PC-3 (cell line): ENCODE measurements around the gene TGM3. TPM values are rescaled to one million over a fixed set of nuclear protein-coding genes. Genes with fewer than 3 reads are reported as not detected.

ENCODE experiments used
- ATAC-seq: fragments of 200-7000 bp; cut with Tn5 transposase; 2 replicates; pipeline ENCODE4 v1.9.1; 2020; ENCODE audit warnings: mild to moderate bottlenecking, moderate library complexity
- BruUV-seq: library from RNA; stranded (reverse); fragments of 400-500 nt; replicated peaks from 2 replicates; lab custom pipeline; 2021; lab: Mats Ljungman, UMichigan
- CTCF ChIA-PET: fragments of 300-600 bp; sonication (Branson Sonifier 250); formaldehyde crosslinking; loops from one replicate; lab custom pipeline; 2022; ENCODE audit warnings: antibody characterized with exemption; lab: Charles Lee
- POLR2A ChIA-PET: fragments of 300-600 bp; sonication (Branson Sonifier 250); formaldehyde crosslinking; loops from one replicate; lab custom pipeline; 2022; ENCODE audit warnings: antibody characterized with exemption; ENCODE audit not compliant: unreplicated experiment; lab: Charles Lee
- DNase-seq: peaks from one replicate; pipeline ENCODE4 v3.0.0-alpha.2; 2015
- H2AFZ ChIP-seq: fragments of 300-600 bp; sonication (generic); 2 replicates; pipeline ENCODE4 v1.6.0; 2016; ENCODE audit warnings: antibody characterized with exemption, low read length
- H3F3A ChIP-seq: fragments of 300-600 bp; sonication (generic); one replicate; pipeline ENCODE4 v1.6.0; 2017; ENCODE audit warnings: antibody characterized with exemption, low read length, control low read depth, mild to moderate bottlenecking; ENCODE audit not compliant: unreplicated experiment
- H3K27ac ChIP-seq: fragments of 300-600 bp; sonication (generic); 2 replicates; pipeline ENCODE4 v1.5.1; 2016; ENCODE audit warnings: mild to moderate bottlenecking, low read length
- H3K27me3 ChIP-seq: fragments of 300-600 bp; sonication (generic); 2 replicates; pipeline ENCODE4 v1.6.1; 2016; ENCODE audit warnings: low read length, mixed read lengths
- H3K36me3 ChIP-seq: fragments of 300-600 bp; sonication (generic); 2 replicates; pipeline ENCODE4 v1.6.1; 2016; ENCODE audit warnings: low read depth, mixed run types, low read length, mixed read lengths
- H3K4me1 ChIP-seq: fragments of 300-600 bp; sonication (generic); 2 replicates; pipeline ENCODE4 v1.5.1; 2016; ENCODE audit warnings: low read length; ENCODE audit not compliant: insufficient read depth
- H3K4me2 ChIP-seq: fragments of 300-600 bp; sonication (generic); 2 replicates; pipeline ENCODE4 v1.6.0; 2016; ENCODE audit warnings: low read length
- H3K4me3 ChIP-seq: fragments of 300-600 bp; sonication (generic); 2 replicates; pipeline ENCODE4 v1.5.1; 2016; ENCODE audit warnings: mild to moderate bottlenecking, low read length, mixed read lengths
- H3K79me2 ChIP-seq: fragments of 300-600 bp; sonication (generic); 2 replicates; pipeline ENCODE4 v1.6.1; 2017; ENCODE audit warnings: low read length, mixed read lengths
- H3K9ac ChIP-seq: fragments of 300-600 bp; sonication (generic); 2 replicates; pipeline ENCODE4 v1.6.0; 2016; ENCODE audit warnings: mild to moderate bottlenecking, low read length
- H3K9me2 ChIP-seq: fragments of 300-600 bp; sonication (generic); replicated peaks from 2 replicates; pipeline ENCODE4 v1.6.1; 2016; ENCODE audit warnings: mixed run types, low read length, mixed read lengths
- H3K9me3 ChIP-seq: fragments of 300-600 bp; sonication (generic); 2 replicates; pipeline ENCODE4 v1.6.1; 2016; ENCODE audit warnings: low read length, mixed read lengths
- H4K20me1 ChIP-seq: fragments of 300-600 bp; sonication (generic); 2 replicates; pipeline ENCODE4 v1.6.1; 2016; ENCODE audit warnings: low read length, mixed read lengths
- EZH2 ChIP-seq: fragments of 300-600 bp; sonication (generic); IDR thresholded peaks from one replicate; pipeline ENCODE4 v1.6.1; 2017; ENCODE audit warnings: antibody characterized with exemption, mild to moderate bottlenecking, low read length; ENCODE audit not compliant: unreplicated experiment
- EZH2phosphoT487 ChIP-seq: fragments of 300-600 bp; sonication (generic); IDR thresholded peaks from 2 replicates; pipeline ENCODE4 v1.6.1; 2018; ENCODE audit warnings: mild to moderate bottlenecking, antibody characterized with exemption, low read length, borderline replicate concordance
- intact Hi-C: fragments of 100-400 bp; cut with micrococcal nuclease; formaldehyde crosslinking; loops from 2 replicates; pipeline ENCODE4 v1.9.0; 2023
- total RNA-seq: library from RNA; depleted of rRNA; stranded (reverse); fragments of >200 nt; gene quantifications from 2 replicates; pipeline ENCODE4 v1.2.3, GENCODE V29; 2014
- TF ChIP-seq, protein P1 (sequence below): fragments of 300-600 bp; sonication (generic); conservative IDR thresholded peaks from 2 replicates; pipeline ENCODE4 v1.5.1; 2017; ENCODE audit warnings: antibody characterized with exemption, low read depth, mild to moderate bottlenecking, low read length

The TGM3 gene
- total RNA-seq, 1 experiment from 2014 or later = not detected

- Histone ChIP-seq H3K4me3 (no peak overlapping the region), H3K27ac (no peak overlapping the region), H3K9ac (no peak overlapping the region), H3K79me2 (no peaks in the 10 kb centered on the region), H3K27me3 (peaks cover 6% of the 10 kb centered on the region; the same call in 1 of the 2 replicates), H3K9me3 (no peaks in the 10 kb centered on the region), H2AFZ (no peak overlapping the region), H4K20me1 (no peaks in the 10 kb centered on the region), H3K4me1 (peaks cover 11% of the 10 kb centered on the region), H3K9me2 (no peaks in the 10 kb centered on the region), H3K36me3 (no peaks in the 10 kb centered on the region), H3K4me2 (no peak overlapping the region), H3F3A (no peaks in the 10 kb centered on the region)
- no peak for ATAC-seq
- DNase-seq = no peak
- CTCF ChIA-PET = no interaction called here
- intact Hi-C loops = no loop called here
- POLR2A ChIA-PET = no interaction called here
- TF ChIP-seq, protein P1, sequence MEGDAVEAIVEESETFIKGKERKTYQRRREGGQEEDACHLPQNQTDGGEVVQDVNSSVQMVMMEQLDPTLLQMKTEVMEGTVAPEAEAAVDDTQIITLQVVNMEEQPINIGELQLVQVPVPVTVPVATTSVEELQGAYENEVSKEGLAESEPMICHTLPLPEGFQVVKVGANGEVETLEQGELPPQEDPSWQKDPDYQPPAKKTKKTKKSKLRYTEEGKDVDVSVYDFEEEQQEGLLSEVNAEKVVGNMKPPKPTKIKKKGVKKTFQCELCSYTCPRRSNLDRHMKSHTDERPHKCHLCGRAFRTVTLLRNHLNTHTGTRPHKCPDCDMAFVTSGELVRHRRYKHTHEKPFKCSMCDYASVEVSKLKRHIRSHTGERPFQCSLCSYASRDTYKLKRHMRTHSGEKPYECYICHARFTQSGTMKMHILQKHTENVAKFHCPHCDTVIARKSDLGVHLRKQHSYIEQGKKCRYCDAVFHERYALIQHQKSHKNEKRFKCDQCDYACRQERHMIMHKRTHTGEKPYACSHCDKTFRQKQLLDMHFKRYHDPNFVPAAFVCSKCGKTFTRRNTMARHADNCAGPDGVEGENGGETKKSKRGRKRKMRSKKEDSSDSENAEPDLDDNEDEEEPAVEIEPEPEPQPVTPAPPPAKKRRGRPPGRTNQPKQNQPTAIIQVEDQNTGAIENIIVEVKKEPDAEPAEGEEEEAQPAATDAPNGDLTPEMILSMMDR = no peak
- TF ChIP-seq EZH2 = no peak
- no TSS peak for BruUV-seq
Measured at GRCh38 chr20:2361035-2361593, 65.3 kb downstream of the TGM3 start.

DNA sequence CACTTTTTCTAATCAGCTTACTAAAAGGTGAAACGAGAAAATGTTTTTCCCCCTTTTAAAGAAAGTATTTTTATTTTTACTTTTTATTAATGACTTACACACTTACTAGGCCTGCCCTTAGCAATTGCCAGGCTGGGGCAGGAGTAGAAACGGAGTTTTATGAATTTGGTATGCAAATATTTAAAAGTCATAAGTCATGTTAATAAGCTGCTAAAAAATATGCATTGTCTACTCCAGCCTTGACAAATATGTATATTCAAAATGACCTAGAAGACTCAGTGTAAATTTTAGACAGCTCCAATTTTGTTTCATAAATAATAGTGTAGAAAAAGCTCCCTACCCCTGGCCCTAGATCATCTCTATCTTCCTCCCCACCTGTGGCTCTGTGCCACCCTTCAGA is 67.4 kb downstream of the TGM3 start:
- Histone ChIP-seq H3K9me3 (no peaks in the 10 kb centered on the region), H3K27me3 (peaks cover 15% of the 10 kb centered on the region), H3K9me2 (no peaks in the 10 kb centered on the region), H3K27ac (no peak overlapping the region), H3K4me2 (no peak overlapping the region), H2AFZ (no peak overlapping the region), H3K4me3 (no peak overlapping the region), H4K20me1 (no peaks in the 10 kb centered on the region), H3K4me1 (peaks cover 11% of the 10 kb centered on the region), H3F3A (no peaks in the 10 kb centered on the region), H3K79me2 (no peaks in the 10 kb centered on the region), H3K36me3 (no peaks in the 10 kb centered on the region), H3K9ac (no peak overlapping the region)
- intact Hi-C loops = no loop called here
- DNase-seq (no peak), ATAC-seq (no peak)
- BruUV-seq = no TSS peak
- TF ChIP-seq EZH2 (no peak), EZH2phosphoT487 (no peak)
- TF ChIP-seq, protein P1 = no peak
- CTCF ChIA-PET = no interaction called here
- POLR2A ChIA-PET = no interaction called here

DNA sequence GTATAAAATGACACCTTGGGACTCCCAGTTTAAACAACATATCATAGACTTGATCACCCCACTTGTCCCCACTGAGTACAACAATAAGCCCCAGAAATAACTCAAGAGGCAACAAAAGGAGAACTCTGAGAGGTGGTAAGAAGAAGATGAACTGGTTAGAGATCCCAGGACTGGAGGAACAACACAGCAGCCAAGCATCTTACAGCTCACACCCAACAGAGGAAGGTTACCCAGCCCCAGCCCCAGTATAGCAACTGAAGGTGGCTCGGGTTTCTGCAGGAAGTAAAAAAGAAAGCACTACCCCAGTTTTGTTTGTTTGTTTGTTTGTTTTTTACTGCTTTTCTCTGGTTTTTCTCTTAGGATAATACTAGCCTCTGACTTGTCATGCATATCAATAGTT is 67.8 kb downstream of the TGM3 start:
- no TSS peak for BruUV-seq
- Histone ChIP-seq H3K9ac (no peak overlapping the region), H3F3A (no peaks in the 10 kb centered on the region), H3K4me1 (peaks cover 11% of the 10 kb centered on the region), H3K36me3 (no peaks in the 10 kb centered on the region), H2AFZ (no peak overlapping the region), H3K4me3 (no peak overlapping the region), H3K4me2 (peak overlapping the region; percentile 6; the same call in 1 of the 2 replicates), H4K20me1 (no peaks in the 10 kb centered on the region), H3K9me3 (no peaks in the 10 kb centered on the region), H3K27ac (no peak overlapping the region), H3K9me2 (no peaks in the 10 kb centered on the region), H3K27me3 (peaks cover 19% of the 10 kb centered on the region), H3K79me2 (no peaks in the 10 kb centered on the region)
- peak; percentile 49 for ATAC-seq
- intact Hi-C loops = no loop called here
- TF ChIP-seq EZH2phosphoT487 (no peak), EZH2 (no peak)
- TF ChIP-seq, protein P1 = no peak
- ChIA-PET CTCF (interaction anchor here (1.0 kb wide), 1 partner anchor 156 kb away, joined by 3 read pairs; no protein-coding TSS in a partner anchor), POLR2A (no interaction called here)
- no peak for DNase-seq
